HepG2 (cell line): Measurements from ENCODE around the gene NEIL1. TPM values are rescaled to one million over a fixed set of nuclear protein-coding genes. Genes with fewer than 3 reads are reported as not detected.

Experiments
- ARID2 ChIP-seq: sonication (generic); formaldehyde crosslinking; IDR thresholded peaks from 2 replicates; pipeline ENCODE4 v1.8.1; 2022; ENCODE audit warnings: mild to moderate bottlenecking, missing genetic modification reagents, borderline replicate concordance
- ARNT2 ChIP-seq: sonication (generic); formaldehyde crosslinking; IDR thresholded peaks from 2 replicates; pipeline ENCODE4 v1.8.0; 2022; ENCODE audit warnings: mild to moderate bottlenecking, low read depth, missing genetic modification reagents, moderate library complexity
- CBX5 ChIP-seq: sonication (generic); formaldehyde crosslinking; IDR thresholded peaks from 2 replicates; pipeline ENCODE4 v1.4.0; 2020; ENCODE audit warnings: missing genetic modification reagents, borderline replicate concordance
- GATAD2A ChIP-seq: IDR thresholded peaks from 2 replicates; pipeline ENCODE4 v1.6.1; 2016
- GTF3A ChIP-seq: sonication (generic); formaldehyde crosslinking; conservative IDR thresholded peaks from 2 replicates; pipeline ENCODE4 v1.4.0; 2020; ENCODE audit warnings: mild to moderate bottlenecking, missing genetic modification reagents
- JUNB ChIP-seq: sonication (generic); formaldehyde crosslinking; IDR thresholded peaks from 2 replicates; pipeline ENCODE4 v1.8.0; 2022; ENCODE audit warnings: missing genetic modification reagents, mild to moderate bottlenecking, borderline replicate concordance
- KLF12 ChIP-seq: sonication (generic); formaldehyde crosslinking; IDR thresholded peaks from 2 replicates; pipeline ENCODE4 v1.4.0; 2020; ENCODE audit warnings: missing genetic modification reagents, borderline replicate concordance
- MTA3 ChIP-seq: sonication (generic); formaldehyde crosslinking; IDR thresholded peaks from 2 replicates; pipeline ENCODE4 v1.4.0; 2020; ENCODE audit warnings: missing genetic modification reagents
- NCOA2 ChIP-seq: sonication (generic); formaldehyde crosslinking; IDR thresholded peaks from 2 replicates; pipeline ENCODE4 v1.8.0; 2022; ENCODE audit warnings: inconsistent platforms
- NR2F1 ChIP-seq, 2 experiments: fragments of 450-650 bp in 1 of 2; formaldehyde crosslinking in 1 of 2; IDR thresholded peaks; 2 replicates each; pipeline versions ENCODE4 v1.5.0 to v1.6.1; 2016 to 2020; ENCODE audit warnings: mild to moderate bottlenecking in 1 of 2, missing compliant biosample characterization in 1 of 2, missing genetic modification reagents in 1 of 2, moderate library complexity in 1 of 2
- SSRP1 ChIP-seq: IDR thresholded peaks from 2 replicates; pipeline ENCODE4 v1.6.1; 2016; ENCODE audit warnings: control low read depth
- THAP11 ChIP-seq: IDR thresholded peaks from 2 replicates; pipeline ENCODE4 v1.6.1; 2016; ENCODE audit warnings: missing biosample characterization, missing genetic modification reagents
- THYN1 ChIP-seq: sonication (generic); formaldehyde crosslinking; IDR thresholded peaks from 2 replicates; pipeline ENCODE4 v1.8.1; 2023; ENCODE audit warnings: low read depth, mild to moderate bottlenecking, moderate library complexity, missing genetic modification reagents, borderline replicate concordance
- TSC22D2 ChIP-seq: sonication (generic); formaldehyde crosslinking; IDR thresholded peaks from 2 replicates; pipeline ENCODE4 v1.5.1; 2020; ENCODE audit warnings: missing genetic modification reagents, mild to moderate bottlenecking, borderline replicate concordance
- ZBTB8A ChIP-seq: sonication (generic); formaldehyde crosslinking; IDR thresholded peaks from 2 replicates; pipeline ENCODE4 v1.4.0; 2020; ENCODE audit warnings: mild to moderate bottlenecking, low read depth, missing genetic modification reagents, borderline replicate concordance
- polyA plus RNA-seq, 8 experiments: library from polyadenylated mRNA; depleted of rRNA in 3 of 8; stranded (reverse) in 7 of 8; unstranded in 1 of 8; fragments of >200 nt; fragmentation: Illumina TruSeq in 4 of 8; extraction: Trizol in 4 of 8; gene quantifications; 2 replicates each; pipeline versions ENCODE4 v1.2.1 to v1.2.3, GENCODE V29; 2011 to 2016; ENCODE audit warnings: low read depth in 4 of 8, missing spikeins in 1 of 8, mixed read lengths in 1 of 8; ENCODE audit not compliant: insufficient read depth in 1 of 8
- total RNA-seq, 5 experiments: library from RNA; depleted of rRNA; stranded (reverse); fragments of >200 nt; fragmentation: Illumina TruSeq; extraction: Trizol; gene quantifications; 2 replicates each; pipeline ENCODE4 v1.2.3, GENCODE V29; 2016; ENCODE audit warnings: low read depth in 1 of 5
- TF ChIP-seq, protein P1 (sequence below): sonication (generic); formaldehyde crosslinking; IDR thresholded peaks from 2 replicates; pipeline ENCODE4 v1.8.0; 2022; ENCODE audit warnings: mild to moderate bottlenecking, missing genetic modification reagents, moderate library complexity
- TF ChIP-seq, protein P2 (sequence below): sonication (generic); formaldehyde crosslinking; IDR thresholded peaks from 2 replicates; pipeline ENCODE4 v1.4.0; 2020; ENCODE audit warnings: missing genetic modification reagents
- TF ChIP-seq, protein P3 (sequence below): IDR thresholded peaks from 2 replicates; pipeline ENCODE4 v1.6.1; 2016; ENCODE audit warnings: missing biosample characterization, missing genetic modification reagents, low read depth
- TF ChIP-seq, protein P4 (sequence below): sonication (generic); formaldehyde crosslinking; IDR thresholded peaks from 2 replicates; pipeline ENCODE4 v1.5.0; 2020; ENCODE audit warnings: missing genetic modification reagents
- TF ChIP-seq, protein P5 (sequence below): sonication (generic); formaldehyde crosslinking; conservative IDR thresholded peaks from 2 replicates; pipeline ENCODE4 v1.4.0; 2020; ENCODE audit warnings: missing genetic modification reagents
- TF ChIP-seq, protein P6 (sequence below): sonication (generic); formaldehyde crosslinking; IDR thresholded peaks from 2 replicates; pipeline ENCODE4 v1.8.1; 2023; ENCODE audit warnings: mild to moderate bottlenecking, missing genetic modification reagents, borderline replicate concordance

NEIL1 gene
- total and polyA plus RNA-seq, 2 of the 13 experiments (the other 11 are each of a cell fraction or from before 2014, with no cell fraction given): 10.4 to 15.5 TPM

DNA sequence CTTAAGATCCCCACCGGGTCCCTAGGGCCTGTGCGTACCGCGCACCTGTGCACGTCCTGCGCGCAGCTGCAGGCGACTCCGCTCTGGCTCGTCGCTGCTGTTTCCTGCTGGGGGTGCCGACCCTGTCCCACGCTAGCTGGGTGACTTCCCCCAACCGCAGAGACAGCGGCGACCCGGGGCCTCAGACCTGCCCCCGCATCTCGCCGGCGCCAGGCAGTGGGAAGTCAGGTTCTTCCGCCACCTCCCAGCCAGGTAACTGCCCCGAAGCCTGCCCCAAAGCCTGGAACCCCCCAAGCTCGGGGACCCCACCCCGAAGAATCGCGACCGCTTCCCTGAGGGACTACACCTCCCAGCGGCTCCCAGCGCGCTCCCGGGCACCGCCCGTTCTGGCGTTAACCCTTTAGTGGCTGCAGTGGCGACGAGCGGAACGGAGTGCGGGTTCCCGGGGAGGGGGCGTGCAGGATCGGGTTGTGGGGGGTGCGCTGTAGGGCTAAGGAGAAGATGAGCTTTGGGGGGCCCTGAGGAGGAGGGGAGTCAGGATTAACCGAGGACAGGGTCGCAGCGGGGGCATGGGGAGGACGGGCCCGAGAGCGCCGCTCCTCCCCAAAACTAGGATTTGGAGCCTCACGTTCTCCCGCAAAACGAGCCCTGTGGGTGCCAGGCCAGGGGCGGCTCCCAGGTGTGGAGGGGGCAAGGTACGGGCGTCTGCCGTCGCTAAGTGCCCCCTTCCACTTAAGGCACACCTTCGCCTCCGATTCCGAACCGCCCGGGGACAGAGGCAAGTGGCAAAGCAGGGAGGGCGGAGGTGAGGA, 589 bp downstream of the NEIL1 start (continued):
- no peak for TF ChIP-seq TSC22D2 (CRISPR knock-in tag)
- TF ChIP-seq MTA3: no peak
- TF ChIP-seq KLF12 (CRISPR knock-in tag): peak; percentile 98
- no peak for TF ChIP-seq JUNB
- no peak for TF ChIP-seq CBX5 (CRISPR knock-in tag)
- TF ChIP-seq, protein P1, sequence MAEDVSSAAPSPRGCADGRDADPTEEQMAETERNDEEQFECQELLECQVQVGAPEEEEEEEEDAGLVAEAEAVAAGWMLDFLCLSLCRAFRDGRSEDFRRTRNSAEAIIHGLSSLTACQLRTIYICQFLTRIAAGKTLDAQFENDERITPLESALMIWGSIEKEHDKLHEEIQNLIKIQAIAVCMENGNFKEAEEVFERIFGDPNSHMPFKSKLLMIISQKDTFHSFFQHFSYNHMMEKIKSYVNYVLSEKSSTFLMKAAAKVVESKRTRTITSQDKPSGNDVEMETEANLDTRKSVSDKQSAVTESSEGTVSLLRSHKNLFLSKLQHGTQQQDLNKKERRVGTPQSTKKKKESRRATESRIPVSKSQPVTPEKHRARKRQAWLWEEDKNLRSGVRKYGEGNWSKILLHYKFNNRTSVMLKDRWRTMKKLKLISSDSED (CRISPR knock-in tag): peak; percentile 21; the same call in 1 of the 2 replicates
- no peak for TF ChIP-seq NR2F1 (CRISPR knock-in tag; IDR thresholded peaks at IDR 0.05)
- no peak for TF ChIP-seq NCOA2 (CRISPR knock-in tag)
- TF ChIP-seq GATAD2A: 0 out of 2 replicates have a peak, but pooled peaks have one; percentile 21
- no peak; the same call in 1 of the 2 replicates for TF ChIP-seq ARNT2 (CRISPR knock-in tag)
- TF ChIP-seq, protein P2, sequence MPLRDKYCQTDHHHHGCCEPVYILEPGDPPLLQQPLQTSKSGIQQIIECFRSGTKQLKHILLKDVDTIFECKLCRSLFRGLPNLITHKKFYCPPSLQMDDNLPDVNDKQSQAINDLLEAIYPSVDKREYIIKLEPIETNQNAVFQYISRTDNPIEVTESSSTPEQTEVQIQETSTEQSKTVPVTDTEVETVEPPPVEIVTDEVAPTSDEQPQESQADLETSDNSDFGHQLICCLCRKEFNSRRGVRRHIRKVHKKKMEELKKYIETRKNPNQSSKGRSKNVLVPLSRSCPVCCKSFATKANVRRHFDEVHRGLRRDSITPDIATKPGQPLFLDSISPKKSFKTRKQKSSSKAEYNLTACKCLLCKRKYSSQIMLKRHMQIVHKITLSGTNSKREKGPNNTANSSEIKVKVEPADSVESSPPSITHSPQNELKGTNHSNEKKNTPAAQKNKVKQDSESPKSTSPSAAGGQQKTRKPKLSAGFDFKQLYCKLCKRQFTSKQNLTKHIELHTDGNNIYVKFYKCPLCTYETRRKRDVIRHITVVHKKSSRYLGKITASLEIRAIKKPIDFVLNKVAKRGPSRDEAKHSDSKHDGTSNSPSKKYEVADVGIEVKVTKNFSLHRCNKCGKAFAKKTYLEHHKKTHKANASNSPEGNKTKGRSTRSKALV (CRISPR knock-in tag): no peak
- TF ChIP-seq THAP11: peak; percentile 96
- TF ChIP-seq, protein P3, sequence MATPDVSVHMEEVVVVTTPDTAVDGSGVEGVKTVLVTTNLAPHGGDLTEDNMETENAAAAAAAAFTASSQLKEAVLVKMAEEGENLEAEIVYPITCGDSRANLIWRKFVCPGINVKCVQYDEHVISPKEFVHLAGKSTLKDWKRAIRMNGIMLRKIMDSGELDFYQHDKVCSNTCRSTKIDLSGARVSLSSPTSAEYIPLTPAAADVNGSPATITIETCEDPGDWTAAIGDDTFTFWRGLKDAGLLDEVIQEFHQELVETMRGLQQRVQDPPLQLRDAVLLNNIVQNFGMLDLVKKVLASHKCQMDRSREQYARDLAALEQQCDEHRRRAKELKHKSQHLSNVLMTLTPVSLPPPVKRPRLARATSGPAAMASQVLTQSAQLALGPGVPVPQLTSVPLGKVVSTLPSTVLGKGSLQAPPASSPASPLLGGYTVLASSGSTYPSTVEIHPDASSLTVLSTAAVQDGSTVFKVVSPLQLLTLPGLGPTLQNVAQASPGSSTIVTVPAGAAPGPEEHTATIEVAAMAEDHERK (CRISPR knock-in tag): no peak
- TF ChIP-seq, protein P4, sequence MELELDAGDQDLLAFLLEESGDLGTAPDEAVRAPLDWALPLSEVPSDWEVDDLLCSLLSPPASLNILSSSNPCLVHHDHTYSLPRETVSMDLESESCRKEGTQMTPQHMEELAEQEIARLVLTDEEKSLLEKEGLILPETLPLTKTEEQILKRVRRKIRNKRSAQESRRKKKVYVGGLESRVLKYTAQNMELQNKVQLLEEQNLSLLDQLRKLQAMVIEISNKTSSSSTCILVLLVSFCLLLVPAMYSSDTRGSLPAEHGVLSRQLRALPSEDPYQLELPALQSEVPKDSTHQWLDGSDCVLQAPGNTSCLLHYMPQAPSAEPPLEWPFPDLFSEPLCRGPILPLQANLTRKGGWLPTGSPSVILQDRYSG: no peak
- no peak for TF ChIP-seq SSRP1
- TF ChIP-seq, protein P5, sequence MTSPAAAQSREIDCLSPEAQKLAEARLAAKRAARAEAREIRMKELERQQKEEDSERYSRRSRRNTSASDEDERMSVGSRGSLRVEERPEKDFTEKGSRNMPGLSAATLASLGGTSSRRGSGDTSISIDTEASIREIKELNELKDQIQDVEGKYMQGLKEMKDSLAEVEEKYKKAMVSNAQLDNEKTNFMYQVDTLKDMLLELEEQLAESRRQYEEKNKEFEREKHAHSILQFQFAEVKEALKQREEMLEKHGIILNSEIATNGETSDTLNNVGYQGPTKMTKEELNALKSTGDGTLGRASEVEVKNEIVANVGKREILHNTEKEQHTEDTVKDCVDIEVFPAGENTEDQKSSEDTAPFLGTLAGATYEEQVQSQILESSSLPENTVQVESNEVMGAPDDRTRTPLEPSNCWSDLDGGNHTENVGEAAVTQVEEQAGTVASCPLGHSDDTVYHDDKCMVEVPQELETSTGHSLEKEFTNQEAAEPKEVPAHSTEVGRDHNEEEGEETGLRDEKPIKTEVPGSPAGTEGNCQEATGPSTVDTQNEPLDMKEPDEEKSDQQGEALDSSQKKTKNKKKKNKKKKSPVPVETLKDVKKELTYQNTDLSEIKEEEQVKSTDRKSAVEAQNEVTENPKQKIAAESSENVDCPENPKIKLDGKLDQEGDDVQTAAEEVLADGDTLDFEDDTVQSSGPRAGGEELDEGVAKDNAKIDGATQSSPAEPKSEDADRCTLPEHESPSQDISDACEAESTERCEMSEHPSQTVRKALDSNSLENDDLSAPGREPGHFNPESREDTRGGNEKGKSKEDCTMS (CRISPR knock-in tag): no peak
- no peak for TF ChIP-seq ZBTB8A
- 0 out of 2 replicates have a peak, but pooled peaks have one; percentile 29 for TF ChIP-seq GTF3A (CRISPR knock-in tag)
- TF ChIP-seq, protein P6, sequence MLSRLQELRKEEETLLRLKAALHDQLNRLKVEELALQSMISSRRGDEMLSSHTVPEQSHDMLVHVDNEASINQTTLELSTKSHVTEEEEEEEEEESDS (CRISPR knock-in tag): no peak; the same call in 1 of the 2 replicates
- TF ChIP-seq ARID2: peak; percentile 92
- no peak for TF ChIP-seq THYN1
